Activated CD4-positive, alpha-beta memory T cell treated with anti-CD3 and anti-CD28 coated beads for 36 hours (primary cell): ENCODE results near the gene PRDM16. TPM values are rescaled to one million over a fixed set of nuclear protein-coding genes. Genes with fewer than 3 reads are reported as not detected.

Source experiments
- CTCF ChIA-PET: fragments of 350-600 bp; sonication (Branson Sonifier 250); formaldehyde crosslinking; loops from one replicate; lab custom pipeline; 2021; ENCODE audit warnings: antibody characterized with exemption, inconsistent platforms; lab: Charles Lee
- POLR2A ChIA-PET: fragments of 350-600 bp; sonication (Branson Sonifier 250); formaldehyde crosslinking; loops from one replicate; lab custom pipeline; 2021; ENCODE audit warnings: antibody characterized with exemption; lab: Charles Lee
- DNase-seq: peaks from one replicate; pipeline ENCODE4 v3.0.0-alpha.2; 2020
- H3K27ac Mint-ChIP-seq: one replicate; pipeline ENCODE4 v1.8.0; 2021; ENCODE audit warnings: mixed read lengths
- H3K27me3 Mint-ChIP-seq: one replicate; pipeline ENCODE4 v1.8.0; 2021; ENCODE audit warnings: mixed read lengths
- H3K36me3 Mint-ChIP-seq: one replicate; pipeline ENCODE4 v1.8.0; 2021; ENCODE audit warnings: mixed read lengths
- H3K4me1 Mint-ChIP-seq: one replicate; pipeline ENCODE4 v1.8.0; 2021; ENCODE audit warnings: low read depth, mixed read lengths
- H3K4me3 Mint-ChIP-seq: one replicate; pipeline ENCODE4 v1.8.0; 2021; ENCODE audit warnings: mild to moderate bottlenecking, mixed read lengths
- H3K9me3 Mint-ChIP-seq: one replicate; pipeline ENCODE4 v1.8.0; 2021; ENCODE audit warnings: mixed read lengths
- intact Hi-C: fragments of 100-400 bp; cut with micrococcal nuclease; formaldehyde crosslinking; loops from one replicate; pipeline ENCODE4 v1.15.1; 2023
- total RNA-seq, 2 experiments: library from RNA; stranded (reverse); gene quantifications; one replicate each; pipeline ENCODE4 v1.2.3, GENCODE V29; 2021

Gene PRDM16
- total RNA-seq, 2 experiments from 2014 or later, result not detected

GRCh38 chr1:3145532-3146325, 76.7 kb downstream of the PRDM16 start:
- H3K9me3 Mint-ChIP-seq, result peaks cover 3% of the 10 kb centered on the region

GRCh38 chr1:3146458-3146857, 77.5 kb downstream of the PRDM16 start:
- Mint-ChIP-seq H3K9me3 (peaks cover 3% of the 10 kb centered on the region), H3K4me1 (no peaks in the 10 kb centered on the region), H3K27me3 (no peaks in the 10 kb centered on the region), H3K36me3 (no peaks in the 10 kb centered on the region), H3K27ac (no peak overlapping the region), H3K4me3 (no peak overlapping the region)
- intact Hi-C loops, result no loop called here
- POLR2A ChIA-PET, result no interaction called here
- DNase-seq, result no peak
- CTCF ChIA-PET, result no interaction called here

More at GRCh38 chr1:3145532-3146325, 76.7 kb downstream of the PRDM16 start:
- intact Hi-C loops, result no loop called here
- no peaks in the 10 kb centered on the region for H3K27me3 Mint-ChIP-seq
- no peaks in the 10 kb centered on the region for H3K4me1 Mint-ChIP-seq
- no peaks in the 10 kb centered on the region for H3K36me3 Mint-ChIP-seq
- DNase-seq, result no peak
- CTCF ChIA-PET, result no interaction called here
- POLR2A ChIA-PET, result no interaction called here
- H3K27ac Mint-ChIP-seq, result no peak overlapping the region
- H3K4me3 Mint-ChIP-seq, result no peak overlapping the region

GRCh38 chr1:3146907-3147306, 77.9 kb downstream of the PRDM16 start:
- POLR2A ChIA-PET, result no interaction called here
- H3K36me3 Mint-ChIP-seq, result no peaks in the 10 kb centered on the region
- intact Hi-C loops, result no loop called here
- H3K27me3 Mint-ChIP-seq, result no peaks in the 10 kb centered on the region
- CTCF ChIA-PET, result no interaction called here
- H3K27ac Mint-ChIP-seq, result no peak overlapping the region
- peaks cover 3% of the 10 kb centered on the region for H3K9me3 Mint-ChIP-seq
- no peak overlapping the region for H3K4me3 Mint-ChIP-seq
- no peak for DNase-seq
- no peaks in the 10 kb centered on the region for H3K4me1 Mint-ChIP-seq

- ChIA-PET POLR2A (no interaction called here), CTCF (no interaction called here)
- Mint-ChIP-seq H3K4me1 (no peaks in the 10 kb centered on the region), H3K9me3 (peaks cover 3% of the 10 kb centered on the region), H3K36me3 (no peaks in the 10 kb centered on the region), H3K27me3 (no peaks in the 10 kb centered on the region), H3K4me3 (no peak overlapping the region), H3K27ac (no peak overlapping the region)
- intact Hi-C loops, result no loop called here
- DNase-seq, result no peak
Observed at GRCh38 chr1:3148171-3148570, 79.2 kb downstream of the PRDM16 start.

- H3K27me3 Mint-ChIP-seq, result peaks cover 3% of the 10 kb centered on the region
- intact Hi-C loops, result no loop called here
- H3K4me1 Mint-ChIP-seq, result no peaks in the 10 kb centered on the region
- H3K27ac Mint-ChIP-seq, result no peak overlapping the region
- no peaks in the 10 kb centered on the region for H3K36me3 Mint-ChIP-seq
- ChIA-PET CTCF (no interaction called here), POLR2A (no interaction called here)
- DNase-seq, result no peak
- no peak overlapping the region for H3K4me3 Mint-ChIP-seq
- peaks cover 3% of the 10 kb centered on the region for H3K9me3 Mint-ChIP-seq
Observed at GRCh38 chr1:3149277-3149676, 80.3 kb downstream of the PRDM16 start.

- ChIA-PET CTCF (no interaction called here), POLR2A (no interaction called here)
- Mint-ChIP-seq H3K36me3 (no peaks in the 10 kb centered on the region), H3K9me3 (peaks cover 2% of the 10 kb centered on the region), H3K4me3 (no peak overlapping the region), H3K27me3 (peaks cover 12% of the 10 kb centered on the region), H3K4me1 (no peaks in the 10 kb centered on the region), H3K27ac (no peak overlapping the region)
- intact Hi-C loops, result no loop called here
- no peak for DNase-seq
Observed at GRCh38 chr1:3151456-3151855, 82.5 kb downstream of the PRDM16 start.

- CTCF ChIA-PET, result no interaction called here
- no peak for DNase-seq
- H3K9me3 Mint-ChIP-seq, result no peaks in the 10 kb centered on the region
- intact Hi-C loops, result no loop called here
- H3K4me3 Mint-ChIP-seq, result no peak overlapping the region
- no peaks in the 10 kb centered on the region for H3K4me1 Mint-ChIP-seq
- H3K27me3 Mint-ChIP-seq, result peaks cover 14% of the 10 kb centered on the region
- no peak overlapping the region for H3K27ac Mint-ChIP-seq
- no peaks in the 10 kb centered on the region for H3K36me3 Mint-ChIP-seq
- POLR2A ChIA-PET, result no interaction called here
Observed at GRCh38 chr1:3152143-3152542, 83.1 kb downstream of the PRDM16 start.

GRCh38 chr1:3153197-3153596, 84.2 kb downstream of the PRDM16 start:
- Mint-ChIP-seq H3K9me3 (no peaks in the 10 kb centered on the region), H3K27ac (no peak overlapping the region), H3K4me3 (no peak overlapping the region), H3K27me3 (peaks cover 14% of the 10 kb centered on the region), H3K4me1 (no peaks in the 10 kb centered on the region), H3K36me3 (no peaks in the 10 kb centered on the region)
- ChIA-PET CTCF (no interaction called here), POLR2A (no interaction called here)
- intact Hi-C loops, result no loop called here
- DNase-seq, result no peak

GRCh38 chr1:3153902-3154795, 85.1 kb downstream of the PRDM16 start:
- intact Hi-C loops, result no loop called here
- Mint-ChIP-seq H3K27me3 (peaks cover 14% of the 10 kb centered on the region), H3K36me3 (no peaks in the 10 kb centered on the region), H3K9me3 (no peaks in the 10 kb centered on the region), H3K27ac (no peak overlapping the region), H3K4me3 (no peak overlapping the region), H3K4me1 (no peaks in the 10 kb centered on the region)
- ChIA-PET CTCF (no interaction called here), POLR2A (no interaction called here)
- no peak for DNase-seq

- Mint-ChIP-seq H3K36me3 (no peaks in the 10 kb centered on the region), H3K27me3 (peaks cover 17% of the 10 kb centered on the region), H3K4me1 (no peaks in the 10 kb centered on the region), H3K4me3 (no peak overlapping the region), H3K9me3 (no peaks in the 10 kb centered on the region), H3K27ac (no peak overlapping the region)
- no peak for DNase-seq
- intact Hi-C loops, result no loop called here
- POLR2A ChIA-PET, result no interaction called here
- CTCF ChIA-PET, result no interaction called here
Observed at GRCh38 chr1:3155056-3155925, 86.3 kb downstream of the PRDM16 start.

GRCh38 chr1:3155926-3156220, 86.9 kb downstream of the PRDM16 start:
- Mint-ChIP-seq H3K36me3 (no peaks in the 10 kb centered on the region), H3K4me3 (no peak overlapping the region), H3K27me3 (peaks cover 17% of the 10 kb centered on the region), H3K27ac (no peak overlapping the region), H3K9me3 (no peaks in the 10 kb centered on the region), H3K4me1 (peaks cover under 1% of the 10 kb centered on the region)
- no peak for DNase-seq
- ChIA-PET POLR2A (no interaction called here), CTCF (no interaction called here)
- intact Hi-C loops, result no loop called here

GRCh38 chr1:3156936-3157335, 87.9 kb downstream of the PRDM16 start:
- intact Hi-C loops, result no loop called here
- peaks cover 17% of the 10 kb centered on the region for H3K27me3 Mint-ChIP-seq
- no peaks in the 10 kb centered on the region for H3K36me3 Mint-ChIP-seq
- ChIA-PET POLR2A (no interaction called here), CTCF (no interaction called here)
- no peak overlapping the region for H3K4me3 Mint-ChIP-seq
- no peak overlapping the region for H3K27ac Mint-ChIP-seq
- H3K4me1 Mint-ChIP-seq, result peaks cover 6% of the 10 kb centered on the region
- DNase-seq, result no peak
- H3K9me3 Mint-ChIP-seq, result no peaks in the 10 kb centered on the region
